H54 (cell line): ENCODE results near the gene BRCC3.

Source experiments
- DNase-seq: peaks from one replicate; pipeline ENCODE4 v3.0.0; 2011; ENCODE audit warnings: low spot score, mixed read lengths; ENCODE audit not compliant: insufficient read length
- FAIRE-seq: peaks from 3 replicates; lab custom pipeline; 2011; peaks lifted over from hg19 to GRCh38; lab: Jason Lieb, UNC
- POLR2A ChIP-seq: IDR thresholded peaks from 2 replicates; pipeline ENCODE4 v1.6.1; 2011; ENCODE audit warnings: low read depth, mild to moderate bottlenecking, low read length

Gene BRCC3

GRCh38 chrX:155048977-155049619 lies 22.2 kb upstream of the BRCC3 start:
- no peak for TF ChIP-seq POLR2A
- FAIRE-seq (no peak), DNase-seq (no peak)

- FAIRE-seq (no peak), DNase-seq (no peak)
- TF ChIP-seq POLR2A = no peak
Observed at GRCh38 chrX:155052738-155053498, 18.4 kb upstream of the BRCC3 start.

- FAIRE-seq (no peak), DNase-seq (no peak)
- TF ChIP-seq POLR2A = no peak
Observed at GRCh38 chrX:155053656-155054055, 17.7 kb upstream of the BRCC3 start.

GRCh38 chrX:155054255-155054654 lies 17.1 kb upstream of the BRCC3 start:
- DNase-seq = no peak
- no peak for FAIRE-seq
- TF ChIP-seq POLR2A = no peak

GRCh38 chrX:155055494-155055893 lies 15.8 kb upstream of the BRCC3 start:
- DNase-seq (no peak), FAIRE-seq (no peak)
- no peak for TF ChIP-seq POLR2A

GRCh38 chrX:155056471-155056870 lies 14.8 kb upstream of the BRCC3 start:
- no peak for DNase-seq
- FAIRE-seq = no peak
- no peak for TF ChIP-seq POLR2A

GRCh38 chrX:155056877-155057792 lies 14.2 kb upstream of the BRCC3 start:
- DNase-seq = no peak
- TF ChIP-seq POLR2A = no peak
- FAIRE-seq = peak; percentile 89

- FAIRE-seq = no peak
- no peak for DNase-seq
- no peak for TF ChIP-seq POLR2A
Observed at GRCh38 chrX:155061760-155062159, 9.5 kb upstream of the BRCC3 start.

GRCh38 chrX:155065035-155065734 lies 6.1 kb upstream of the BRCC3 start:
- DNase-seq (peak; percentile 30), FAIRE-seq (peak; percentile 69)
- no peak for TF ChIP-seq POLR2A

- FAIRE-seq (peak; percentile 99), DNase-seq (peak; percentile 63)
- TF ChIP-seq POLR2A = no peak
Observed at GRCh38 chrX:155068165-155068564, 3.1 kb upstream of the BRCC3 start.

- no peak for FAIRE-seq
- TF ChIP-seq POLR2A = no peak
- DNase-seq = no peak
Observed at GRCh38 chrX:155069414-155069813, 1.9 kb upstream of the BRCC3 start.

GRCh38 chrX:155070038-155070437 lies 1.3 kb upstream of the BRCC3 start:
- DNase-seq = no peak
- TF ChIP-seq POLR2A = no peak
- no peak for FAIRE-seq

- FAIRE-seq = no peak
- TF ChIP-seq POLR2A = no peak
- no peak for DNase-seq
Observed at GRCh38 chrX:155070663-155070974, 689 bp upstream of the BRCC3 start.
